GM23338 (cell line): ENCODE results near the gene KLF1. TPM values are rescaled to one million over a fixed set of nuclear protein-coding genes. Genes with fewer than 3 reads are reported as not detected.

ENCODE experiments used
- ATAC-seq: fragments of 200-7000 bp; cut with Tn5 transposase; 3 replicates; pipeline ENCODE4 v1.9.1; 2020
- DNase-seq: peaks from one replicate; pipeline ENCODE4 v3.0.0-alpha.2; 2015; ENCODE audit warnings: low spot score
- H2AFZ ChIP-seq: fragments of 200-600 bp; sonication (generic); 2 replicates; pipeline ENCODE4 v1.8.0; 2016; ENCODE audit warnings: antibody characterized with exemption, mild to moderate bottlenecking, moderate library complexity
- H3F3A ChIP-seq: fragments of 200-600 bp; sonication (generic); replicated peaks from 2 replicates; pipeline ENCODE4 v1.8.0; 2017; ENCODE audit warnings: antibody characterized with exemption, mixed run types, low read depth
- H3K27ac ChIP-seq: fragments of 200-600 bp; sonication (generic); 2 replicates; pipeline ENCODE4 v1.6.1; 2016; ENCODE audit warnings: low read depth
- H3K27me3 ChIP-seq: fragments of 200-600 bp; sonication (generic); 2 replicates; pipeline ENCODE4 v1.8.0; 2016; ENCODE audit warnings: mild to moderate bottlenecking, mixed run types, moderate library complexity; ENCODE audit not compliant: insufficient read depth
- H3K36me3 ChIP-seq: fragments of 200-600 bp; sonication (generic); 2 replicates; pipeline ENCODE4 v1.8.0; 2016; ENCODE audit warnings: mild to moderate bottlenecking; ENCODE audit not compliant: insufficient read depth
- H3K4me1 ChIP-seq: fragments of 200-600 bp; sonication (generic); 2 replicates; pipeline ENCODE4 v1.8.0; 2016; ENCODE audit warnings: mild to moderate bottlenecking, moderate library complexity; ENCODE audit not compliant: insufficient read depth
- H3K4me2 ChIP-seq: fragments of 200-600 bp; sonication (generic); 2 replicates; pipeline ENCODE4 v1.7.1; 2017; ENCODE audit warnings: mixed run types
- H3K4me3 ChIP-seq: fragments of 200-600 bp; sonication (generic); 2 replicates; pipeline ENCODE4 v1.6.1; 2016; ENCODE audit warnings: mixed run types
- H3K79me2 ChIP-seq: fragments of 200-600 bp; sonication (generic); replicated peaks from 2 replicates; pipeline ENCODE4 v1.8.0; 2017; ENCODE audit warnings: mild to moderate bottlenecking; ENCODE audit not compliant: insufficient read depth
- H3K9me2 ChIP-seq: fragments of 200-600 bp; sonication (generic); 2 replicates; pipeline ENCODE4 v1.8.0; 2017; ENCODE audit not compliant: insufficient read depth
- H4K20me1 ChIP-seq: fragments of 200-600 bp; sonication (generic); replicated peaks from 2 replicates; pipeline ENCODE4 v1.8.0; 2017; ENCODE audit warnings: mild to moderate bottlenecking; ENCODE audit not compliant: insufficient read depth
- H3K27ac Mint-ChIP-seq: 2 replicates; pipeline ENCODE4 v1.8.0; 2020; ENCODE audit warnings: inconsistent platforms, mild to moderate bottlenecking, moderate library complexity, mixed read lengths
- H3K27me3 Mint-ChIP-seq: 3 replicates; pipeline ENCODE4 v1.8.0; 2022; ENCODE audit warnings: low read depth, mild to moderate bottlenecking, moderate library complexity, mixed read lengths, inconsistent platforms; ENCODE audit not compliant: insufficient read depth, poor library complexity
- H3K36me3 Mint-ChIP-seq: 3 replicates; pipeline ENCODE4 v1.8.0; 2021; ENCODE audit warnings: low read depth, mild to moderate bottlenecking, inconsistent platforms, moderate library complexity, mixed read lengths
- H3K4me1 Mint-ChIP-seq: 3 replicates; pipeline ENCODE4 v1.8.0; 2020; ENCODE audit warnings: mild to moderate bottlenecking, inconsistent platforms, mixed read lengths
- H3K4me3 Mint-ChIP-seq: 3 replicates; pipeline ENCODE4 v1.8.0; 2021; ENCODE audit warnings: moderate library complexity, mild to moderate bottlenecking, inconsistent platforms, mixed read lengths
- H3K9me3 Mint-ChIP-seq: 3 replicates; pipeline ENCODE4 v1.8.0; 2020; ENCODE audit warnings: moderate library complexity, mild to moderate bottlenecking, inconsistent platforms, mixed read lengths
- CREB1 ChIP-seq: fragments of 250-450 bp; sonication (Bioruptor Pico); IDR thresholded peaks from 2 replicates; pipeline ENCODE4 v1.5.0; 2020; ENCODE audit warnings: low read depth, mild to moderate bottlenecking, moderate library complexity
- EZH2 ChIP-seq: fragments of 200-600 bp; sonication (generic); IDR thresholded peaks from one replicate; pipeline ENCODE4 v1.8.0; 2017; ENCODE audit warnings: antibody characterized with exemption, mild to moderate bottlenecking, low read depth; ENCODE audit not compliant: unreplicated experiment
- EZH2phosphoT487 ChIP-seq: fragments of 200-600 bp; sonication (generic); IDR thresholded peaks from one replicate; pipeline ENCODE4 v1.8.1; 2018; ENCODE audit warnings: antibody characterized with exemption; ENCODE audit not compliant: unreplicated experiment
- JUNB ChIP-seq: IDR thresholded peaks from one replicate; pipeline ENCODE4 v1.6.1; 2016; ENCODE audit warnings: antibody characterized with exemption; ENCODE audit not compliant: unreplicated experiment
- NANOG ChIP-seq: IDR thresholded peaks from 2 replicates; pipeline ENCODE4 v1.6.1; 2016; ENCODE audit warnings: antibody characterized with exemption, borderline replicate concordance
- POLR2AphosphoS5 ChIP-seq: IDR thresholded peaks from 2 replicates; pipeline ENCODE4 v1.6.1; 2016; ENCODE audit warnings: antibody characterized with exemption, low read depth
- STAT1 ChIP-seq: IDR thresholded peaks from one replicate; pipeline ENCODE4 v1.6.1; 2016; ENCODE audit warnings: antibody characterized with exemption; ENCODE audit not compliant: unreplicated experiment
- ZNF114 ChIP-seq: fragments of 250-450 bp; sonication (Bioruptor Pico); IDR thresholded peaks from 2 replicates; pipeline ENCODE4 v1.5.0; 2020; ENCODE audit warnings: mild to moderate bottlenecking, moderate library complexity
- ZNF331 ChIP-seq: fragments of 250-450 bp; sonication (Bioruptor Pico); IDR thresholded peaks from 2 replicates; pipeline ENCODE4 v1.5.0; 2020; ENCODE audit warnings: low read depth, mild to moderate bottlenecking, moderate library complexity
- polyA plus RNA-seq: library from polyadenylated mRNA; unstranded; fragments of >200 nt; fragmentation: Nextera tagmentation; extraction: Ambion mirVana; gene quantifications from 2 replicates; pipeline ENCODE4 v1.2.1, GENCODE V29; 2016
- total RNA-seq: library from RNA; depleted of rRNA; stranded (reverse); fragments of >200 nt; shearing (Covaris generic); gene quantifications from 2 replicates; pipeline ENCODE4 v1.2.3, GENCODE V29; 2014
- TF ChIP-seq, protein P1 (sequence below): IDR thresholded peaks from one replicate; pipeline ENCODE4 v1.6.1; 2018; ENCODE audit warnings: antibody characterized with exemption; ENCODE audit not compliant: unreplicated experiment
- TF ChIP-seq, protein P2 (sequence below), 2 experiments: fragments of 200-600 bp in 1 of 2; sonication (generic) in 1 of 2; conservative IDR thresholded peaks; 2 replicates each; pipeline versions ENCODE4 v1.5.1 to v1.6.1; 2016 to 2017; ENCODE audit warnings: antibody characterized with exemption in 2 of 2, low read depth in 2 of 2, mild to moderate bottlenecking in 2 of 2, moderate library complexity in 1 of 2
- TF ChIP-seq, protein P3 (sequence below): IDR thresholded peaks from 2 replicates; pipeline ENCODE4 v1.6.1; 2016; ENCODE audit warnings: antibody characterized with exemption

Gene KLF1
- total and polyA plus RNA-seq, 2 experiments from 2014 or later: 0.74 to 1.1 TPM

DNA sequence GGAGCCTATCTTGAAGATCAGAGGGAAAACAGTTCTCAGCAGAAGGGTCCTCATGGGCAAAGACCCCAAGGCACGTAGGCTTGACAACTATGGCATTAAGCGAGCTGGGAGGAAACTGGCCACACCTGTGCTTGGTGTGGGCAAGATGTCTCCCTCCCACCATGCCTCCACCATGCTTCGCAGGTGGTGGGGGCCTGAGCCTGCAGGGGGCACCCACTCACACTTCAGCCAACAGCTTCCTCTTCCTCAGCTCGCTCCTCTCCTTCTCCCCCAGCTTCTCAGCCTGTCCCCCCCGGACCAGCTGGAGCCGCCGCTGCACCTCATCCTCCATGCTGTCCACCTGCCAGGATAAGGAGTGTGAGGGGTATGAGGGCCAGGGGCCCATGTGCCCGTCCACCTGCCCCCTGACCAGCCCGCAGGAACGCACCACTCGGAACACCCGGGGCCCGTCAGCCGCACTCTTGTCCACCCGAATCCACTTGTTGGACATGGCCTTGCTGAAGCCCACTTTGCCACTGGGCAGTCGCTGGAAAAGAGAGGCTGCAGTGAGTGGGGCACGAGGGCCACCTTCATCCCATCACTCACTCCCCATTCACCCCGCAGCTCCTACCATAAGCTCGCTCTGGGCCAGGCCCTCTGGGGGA is 43.1 kb upstream of the KLF1 start (continued):
- TF ChIP-seq, protein P1, sequence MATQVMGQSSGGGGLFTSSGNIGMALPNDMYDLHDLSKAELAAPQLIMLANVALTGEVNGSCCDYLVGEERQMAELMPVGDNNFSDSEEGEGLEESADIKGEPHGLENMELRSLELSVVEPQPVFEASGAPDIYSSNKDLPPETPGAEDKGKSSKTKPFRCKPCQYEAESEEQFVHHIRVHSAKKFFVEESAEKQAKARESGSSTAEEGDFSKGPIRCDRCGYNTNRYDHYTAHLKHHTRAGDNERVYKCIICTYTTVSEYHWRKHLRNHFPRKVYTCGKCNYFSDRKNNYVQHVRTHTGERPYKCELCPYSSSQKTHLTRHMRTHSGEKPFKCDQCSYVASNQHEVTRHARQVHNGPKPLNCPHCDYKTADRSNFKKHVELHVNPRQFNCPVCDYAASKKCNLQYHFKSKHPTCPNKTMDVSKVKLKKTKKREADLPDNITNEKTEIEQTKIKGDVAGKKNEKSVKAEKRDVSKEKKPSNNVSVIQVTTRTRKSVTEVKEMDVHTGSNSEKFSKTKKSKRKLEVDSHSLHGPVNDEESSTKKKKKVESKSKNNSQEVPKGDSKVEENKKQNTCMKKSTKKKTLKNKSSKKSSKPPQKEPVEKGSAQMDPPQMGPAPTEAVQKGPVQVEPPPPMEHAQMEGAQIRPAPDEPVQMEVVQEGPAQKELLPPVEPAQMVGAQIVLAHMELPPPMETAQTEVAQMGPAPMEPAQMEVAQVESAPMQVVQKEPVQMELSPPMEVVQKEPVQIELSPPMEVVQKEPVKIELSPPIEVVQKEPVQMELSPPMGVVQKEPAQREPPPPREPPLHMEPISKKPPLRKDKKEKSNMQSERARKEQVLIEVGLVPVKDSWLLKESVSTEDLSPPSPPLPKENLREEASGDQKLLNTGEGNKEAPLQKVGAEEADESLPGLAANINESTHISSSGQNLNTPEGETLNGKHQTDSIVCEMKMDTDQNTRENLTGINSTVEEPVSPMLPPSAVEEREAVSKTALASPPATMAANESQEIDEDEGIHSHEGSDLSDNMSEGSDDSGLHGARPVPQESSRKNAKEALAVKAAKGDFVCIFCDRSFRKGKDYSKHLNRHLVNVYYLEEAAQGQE: no peak
- TF ChIP-seq ZNF331 (CRISPR knock-in tag) (no peak), NANOG (no peak), STAT1 (no peak), POLR2AphosphoS5 (no peak), JUNB (no peak), EZH2 (no peak), ZNF114 (CRISPR knock-in tag) (no peak), CREB1 (no peak), EZH2phosphoT487 (no peak)
- TF ChIP-seq, protein P2, sequence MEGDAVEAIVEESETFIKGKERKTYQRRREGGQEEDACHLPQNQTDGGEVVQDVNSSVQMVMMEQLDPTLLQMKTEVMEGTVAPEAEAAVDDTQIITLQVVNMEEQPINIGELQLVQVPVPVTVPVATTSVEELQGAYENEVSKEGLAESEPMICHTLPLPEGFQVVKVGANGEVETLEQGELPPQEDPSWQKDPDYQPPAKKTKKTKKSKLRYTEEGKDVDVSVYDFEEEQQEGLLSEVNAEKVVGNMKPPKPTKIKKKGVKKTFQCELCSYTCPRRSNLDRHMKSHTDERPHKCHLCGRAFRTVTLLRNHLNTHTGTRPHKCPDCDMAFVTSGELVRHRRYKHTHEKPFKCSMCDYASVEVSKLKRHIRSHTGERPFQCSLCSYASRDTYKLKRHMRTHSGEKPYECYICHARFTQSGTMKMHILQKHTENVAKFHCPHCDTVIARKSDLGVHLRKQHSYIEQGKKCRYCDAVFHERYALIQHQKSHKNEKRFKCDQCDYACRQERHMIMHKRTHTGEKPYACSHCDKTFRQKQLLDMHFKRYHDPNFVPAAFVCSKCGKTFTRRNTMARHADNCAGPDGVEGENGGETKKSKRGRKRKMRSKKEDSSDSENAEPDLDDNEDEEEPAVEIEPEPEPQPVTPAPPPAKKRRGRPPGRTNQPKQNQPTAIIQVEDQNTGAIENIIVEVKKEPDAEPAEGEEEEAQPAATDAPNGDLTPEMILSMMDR (conservative IDR thresholded peaks at IDR 0.05; ENCODE audit: low read depth in 2 of 2): no peak
- TF ChIP-seq, protein P3, sequence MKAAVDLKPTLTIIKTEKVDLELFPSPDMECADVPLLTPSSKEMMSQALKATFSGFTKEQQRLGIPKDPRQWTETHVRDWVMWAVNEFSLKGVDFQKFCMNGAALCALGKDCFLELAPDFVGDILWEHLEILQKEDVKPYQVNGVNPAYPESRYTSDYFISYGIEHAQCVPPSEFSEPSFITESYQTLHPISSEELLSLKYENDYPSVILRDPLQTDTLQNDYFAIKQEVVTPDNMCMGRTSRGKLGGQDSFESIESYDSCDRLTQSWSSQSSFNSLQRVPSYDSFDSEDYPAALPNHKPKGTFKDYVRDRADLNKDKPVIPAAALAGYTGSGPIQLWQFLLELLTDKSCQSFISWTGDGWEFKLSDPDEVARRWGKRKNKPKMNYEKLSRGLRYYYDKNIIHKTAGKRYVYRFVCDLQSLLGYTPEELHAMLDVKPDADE: no peak

DNA sequence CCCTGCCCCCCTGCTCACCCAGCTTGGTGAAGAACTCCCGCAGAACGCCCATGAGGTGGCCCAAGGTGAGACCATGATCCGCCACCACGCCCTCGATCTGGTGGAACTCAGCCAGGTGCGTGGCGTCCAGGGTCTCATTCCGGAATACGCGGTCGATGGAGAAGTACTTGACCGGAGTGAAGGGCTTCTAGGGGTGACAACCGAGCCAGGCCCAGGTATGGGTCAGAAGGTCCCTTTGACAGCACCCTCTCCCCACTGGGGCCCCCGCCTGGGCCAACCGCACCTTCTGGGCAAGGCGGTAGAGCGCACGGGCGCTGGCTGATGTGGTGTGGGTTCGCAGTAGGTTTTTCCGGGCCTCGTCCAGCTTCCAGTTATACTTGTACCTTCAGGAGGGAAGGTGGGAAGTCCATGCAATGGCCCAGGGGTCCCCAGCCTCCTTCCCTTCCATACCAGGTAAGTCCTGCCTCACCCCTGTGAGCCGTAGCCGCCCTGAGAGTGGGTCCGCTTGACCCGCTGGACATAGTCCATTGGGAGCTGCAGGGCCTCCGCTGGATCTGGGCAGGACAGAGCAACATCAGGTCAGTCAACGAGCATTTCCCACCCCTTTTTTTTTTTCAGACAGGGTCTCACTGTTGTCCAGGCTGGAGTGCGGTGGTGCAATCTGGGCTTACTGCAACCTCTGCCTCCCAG is 37.8 kb upstream of the KLF1 start:
- Mint-ChIP-seq H3K9me3 (no peaks in the 10 kb centered on the region), H3K27me3 (peaks cover 26% of the 10 kb centered on the region), H3K4me1 (no peaks in the 10 kb centered on the region), H3K4me3 (no peak overlapping the region), H3K36me3 (peaks cover 85% of the 10 kb centered on the region), H3K27ac (no peak overlapping the region)
- Histone ChIP-seq H3K27me3 (no peaks in the 10 kb centered on the region), H3K4me3 (no peak overlapping the region), H4K20me1 (peaks cover 6% of the 10 kb centered on the region; the same call in 1 of the 2 replicates), H3K4me2 (no peak overlapping the region), H3K27ac (no peak overlapping the region), H3K4me1 (no peaks in the 10 kb centered on the region), H3K79me2 (no peaks in the 10 kb centered on the region), H2AFZ (no peak overlapping the region), H3K9me2 (no peaks in the 10 kb centered on the region), H3F3A (peaks cover 12% of the 10 kb centered on the region; the same call in 1 of the 2 replicates), H3K36me3 (peaks cover 42% of the 10 kb centered on the region)
- no peak for DNase-seq
- ATAC-seq: no peak
- TF ChIP-seq POLR2AphosphoS5 (no peak), CREB1 (no peak), JUNB (no peak), ZNF331 (CRISPR knock-in tag) (no peak), EZH2 (no peak), EZH2phosphoT487 (no peak), ZNF114 (CRISPR knock-in tag) (no peak), NANOG (no peak)
- TF ChIP-seq, protein P2 (conservative IDR thresholded peaks at IDR 0.05; ENCODE audit: low read depth in 2 of 2): no peak
- TF ChIP-seq, protein P3: no peak
